ENCODE measurements around the gene MCCC1. TPM values are rescaled to one million over a fixed set of nuclear protein-coding genes. Genes with fewer than 3 reads are reported as not detected.

Gene MCCC1
- total RNA-seq, 3 donors from 2014 or later (not counting 1 experiment from before 2014, with no cell fraction given) = 18.4 to 23.0 (median 21.7) TPM

DNA sequence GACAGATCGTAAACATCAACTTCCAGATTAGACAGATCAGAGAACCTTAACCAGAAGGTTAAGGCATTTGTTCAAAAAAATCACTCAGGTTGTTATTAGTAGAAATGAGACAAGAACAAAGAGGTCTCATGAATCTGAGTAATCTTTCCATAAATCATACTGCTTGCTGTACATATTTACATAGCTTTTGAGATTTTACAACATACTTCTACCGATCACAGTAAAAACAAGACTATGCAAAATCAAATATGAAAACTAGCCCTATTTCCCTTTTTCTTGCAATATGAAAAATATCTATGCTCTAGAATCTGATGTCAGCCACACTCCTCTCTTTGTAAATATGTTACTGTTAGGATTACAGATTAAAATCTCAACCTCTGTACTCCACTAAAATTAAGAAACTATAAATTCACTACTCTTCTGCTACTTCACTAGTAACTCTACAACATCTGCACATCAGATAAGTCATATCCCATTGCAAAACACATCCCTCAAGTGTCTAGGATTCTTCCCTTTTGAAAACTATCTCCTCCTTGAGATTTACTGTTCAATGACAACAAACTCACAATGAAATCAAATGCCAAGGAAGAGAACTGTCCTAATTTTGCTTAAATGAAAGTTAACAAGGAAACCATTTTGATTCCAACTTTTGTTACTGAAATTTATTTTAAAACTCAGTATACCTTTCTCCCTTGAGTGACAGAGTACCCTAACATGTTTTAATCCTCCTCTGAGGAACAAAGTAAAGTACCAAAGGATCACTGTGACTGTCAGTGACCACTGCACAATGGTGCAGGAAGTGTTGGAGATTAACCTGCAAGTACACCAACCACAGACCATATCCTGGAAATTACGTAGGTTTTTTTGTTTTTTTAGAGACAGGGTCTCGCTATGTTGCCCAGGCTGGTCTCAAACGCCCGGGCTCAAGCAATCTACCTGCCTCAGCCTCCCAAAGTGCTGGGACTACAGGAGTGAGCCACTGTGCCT lies 131.8 kb downstream of the MCCC1 start:
- H3K9me3 Mint-ChIP-seq = no peaks in the 10 kb centered on the region
- ATAC-seq = peak; percentile 62 to 72 (median 70)
- TF ChIP-seq, protein P1, sequence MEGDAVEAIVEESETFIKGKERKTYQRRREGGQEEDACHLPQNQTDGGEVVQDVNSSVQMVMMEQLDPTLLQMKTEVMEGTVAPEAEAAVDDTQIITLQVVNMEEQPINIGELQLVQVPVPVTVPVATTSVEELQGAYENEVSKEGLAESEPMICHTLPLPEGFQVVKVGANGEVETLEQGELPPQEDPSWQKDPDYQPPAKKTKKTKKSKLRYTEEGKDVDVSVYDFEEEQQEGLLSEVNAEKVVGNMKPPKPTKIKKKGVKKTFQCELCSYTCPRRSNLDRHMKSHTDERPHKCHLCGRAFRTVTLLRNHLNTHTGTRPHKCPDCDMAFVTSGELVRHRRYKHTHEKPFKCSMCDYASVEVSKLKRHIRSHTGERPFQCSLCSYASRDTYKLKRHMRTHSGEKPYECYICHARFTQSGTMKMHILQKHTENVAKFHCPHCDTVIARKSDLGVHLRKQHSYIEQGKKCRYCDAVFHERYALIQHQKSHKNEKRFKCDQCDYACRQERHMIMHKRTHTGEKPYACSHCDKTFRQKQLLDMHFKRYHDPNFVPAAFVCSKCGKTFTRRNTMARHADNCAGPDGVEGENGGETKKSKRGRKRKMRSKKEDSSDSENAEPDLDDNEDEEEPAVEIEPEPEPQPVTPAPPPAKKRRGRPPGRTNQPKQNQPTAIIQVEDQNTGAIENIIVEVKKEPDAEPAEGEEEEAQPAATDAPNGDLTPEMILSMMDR (IDR thresholded peaks at IDR 0.05) = no peak
- H3K4me1 Mint-ChIP-seq = peaks cover 44 to 50% of the 10 kb centered on the region in 2 donors
- Histone ChIP-seq H3K27me3 (ENCODE audit: control insufficient read depth, insufficient read depth, low read length) (no peaks in the 10 kb centered on the region), H3K36me3 (ENCODE audit: control insufficient read depth, insufficient read depth, low read length) (peaks cover 2% of the 10 kb centered on the region), H3K4me3 (ENCODE audit: low read length) (no peak overlapping the region), H3K9me3 (ENCODE audit: control insufficient read depth, insufficient read depth, low read length) (peaks cover 4% of the 10 kb centered on the region), H3K27ac (ENCODE audit: low read length) (no peak overlapping the region), H3K4me1 (ENCODE audit: control insufficient read depth, insufficient read depth, low read length) (peaks cover 19% of the 10 kb centered on the region)
- peak overlapping the region; percentile 5 for H3K4me3 Mint-ChIP-seq
- no peaks in the 10 kb centered on the region for H3K27me3 Mint-ChIP-seq (ENCODE audit: low read depth in 2 of 2)
- H3K27ac Mint-ChIP-seq = peak overlapping the region; percentile 69 to 71
- intact Hi-C loops (cut with micrococcal nuclease) = loop anchor here (5.0 to 10.0 kb wide), 2 partner anchors 50 to 173 kb away; partner anchors contain the start of gene ATP11B
- WGBS (ENCODE audit: insufficient coverage) = 17% methylated on average over 6 of the region's 6 CpGs
- H3K36me3 Mint-ChIP-seq = no peaks in the 10 kb centered on the region
- peak in 1 of 2 donors; percentile 41 for DNase-seq

DNA sequence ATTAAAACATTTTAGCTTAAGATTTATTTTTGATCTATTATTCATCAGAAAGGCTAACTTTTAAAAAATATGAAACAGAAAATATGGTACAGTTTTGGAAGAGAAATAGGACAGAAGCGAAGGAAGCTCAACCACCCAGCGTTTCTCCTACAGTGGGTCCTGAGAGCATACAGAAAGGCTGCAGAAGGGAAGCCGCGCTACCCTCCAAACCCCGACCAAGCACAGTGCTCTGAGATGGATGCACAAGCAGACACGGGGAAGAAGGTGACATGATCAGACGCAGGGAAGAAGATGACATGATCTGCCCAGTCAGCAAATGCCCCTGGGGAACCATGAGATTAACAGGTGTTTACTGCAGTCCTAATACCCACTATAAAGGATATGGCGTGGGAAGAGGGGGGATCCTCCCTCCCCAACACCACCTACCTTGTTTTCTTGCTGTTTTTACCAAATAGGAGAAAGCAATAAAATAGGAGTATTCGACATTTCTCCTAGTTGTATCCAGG lies 133.4 kb downstream of the MCCC1 start:
- ATAC-seq = no peak
- Mint-ChIP-seq H3K4me1 (peaks cover 53 to 59% of the 10 kb centered on the region in 2 donors), H3K4me3 (no peak overlapping the region), H3K36me3 (no peaks in the 10 kb centered on the region), H3K27ac (peak overlapping the region; percentile 61 to 72), H3K9me3 (no peaks in the 10 kb centered on the region), H3K27me3 (ENCODE audit: low read depth in 2 of 2) (no peaks in the 10 kb centered on the region)
- no peaks in the 10 kb centered on the region for H3K27me3 ChIP-seq (ENCODE audit: control insufficient read depth, insufficient read depth, low read length)
- no peak for DNase-seq
- no peak overlapping the region for H3K4me3 ChIP-seq (ENCODE audit: low read length)
- intact Hi-C loops (cut with micrococcal nuclease) = loop anchor here (5.0 to 10.0 kb wide), 2 partner anchors 49 to 171 kb away; partner anchors contain the start of gene ATP11B
- peaks cover 4% of the 10 kb centered on the region for H3K9me3 ChIP-seq (ENCODE audit: control insufficient read depth, insufficient read depth, low read length)
- no peak overlapping the region for H3K27ac ChIP-seq (ENCODE audit: low read length)
- H3K4me1 ChIP-seq (ENCODE audit: control insufficient read depth, insufficient read depth, low read length) = peaks cover 19% of the 10 kb centered on the region
- WGBS (ENCODE audit: insufficient coverage) = 97% methylated on average over 8 of the region's 9 CpGs
- H3K36me3 ChIP-seq (ENCODE audit: control insufficient read depth, insufficient read depth, low read length) = peaks cover 10% of the 10 kb centered on the region
- TF ChIP-seq, protein P1 (IDR thresholded peaks at IDR 0.05) = no peak

Other genes starting within 250 kb of the MCCC1 start
- gene DCUN1D1, start 119.0 kb downstream of the MCCC1 start, total RNA-seq = 10 to 100 TPM; 46.5 to 62.0 (median 51.7) TPM
- gene LAMP3, start 63.2 kb upstream of the MCCC1 start, total RNA-seq = under 1 TPM; 0.14 to 0.56 (median 0.43) TPM
- gene B3GNT5, start 153.8 kb upstream of the MCCC1 start, total RNA-seq = 1 to 10 TPM; 1.2 to 4.5 (median 3.4) TPM